ENCODE results near the gene MALL. TPM values are rescaled to one million over a fixed set of nuclear protein-coding genes. Genes with fewer than 3 reads are reported as not detected.

Gene MALL
- total and polyA plus RNA-seq, 2 experiments from 2014 or later = 5.9 to 9.3 TPM

GRCh38 chr2:110104025-110104771, 11.4 kb downstream of the MALL start (continued):
- TF ChIP-seq REST (IDR thresholded peaks at IDR 0.05; ENCODE audit: unreplicated experiment) = no peak
- TF ChIP-seq EZH2 (IDR thresholded peaks at IDR 0.05; ENCODE audit: low read depth, unreplicated experiment) = no peak
- TF ChIP-seq NANOG (IDR thresholded peaks at IDR 0.05; ENCODE audit: borderline replicate concordance) = no peak
- TF ChIP-seq STAT1 (IDR thresholded peaks at IDR 0.05; ENCODE audit: unreplicated experiment) = no peak
- no peak for TF ChIP-seq CTCF (conservative IDR thresholded peaks at IDR 0.05; ENCODE audit: low read depth in 2 of 2)
- TF ChIP-seq ZNF331 (CRISPR knock-in tag; IDR thresholded peaks at IDR 0.05; ENCODE audit: low read depth) = no peak

DNA sequence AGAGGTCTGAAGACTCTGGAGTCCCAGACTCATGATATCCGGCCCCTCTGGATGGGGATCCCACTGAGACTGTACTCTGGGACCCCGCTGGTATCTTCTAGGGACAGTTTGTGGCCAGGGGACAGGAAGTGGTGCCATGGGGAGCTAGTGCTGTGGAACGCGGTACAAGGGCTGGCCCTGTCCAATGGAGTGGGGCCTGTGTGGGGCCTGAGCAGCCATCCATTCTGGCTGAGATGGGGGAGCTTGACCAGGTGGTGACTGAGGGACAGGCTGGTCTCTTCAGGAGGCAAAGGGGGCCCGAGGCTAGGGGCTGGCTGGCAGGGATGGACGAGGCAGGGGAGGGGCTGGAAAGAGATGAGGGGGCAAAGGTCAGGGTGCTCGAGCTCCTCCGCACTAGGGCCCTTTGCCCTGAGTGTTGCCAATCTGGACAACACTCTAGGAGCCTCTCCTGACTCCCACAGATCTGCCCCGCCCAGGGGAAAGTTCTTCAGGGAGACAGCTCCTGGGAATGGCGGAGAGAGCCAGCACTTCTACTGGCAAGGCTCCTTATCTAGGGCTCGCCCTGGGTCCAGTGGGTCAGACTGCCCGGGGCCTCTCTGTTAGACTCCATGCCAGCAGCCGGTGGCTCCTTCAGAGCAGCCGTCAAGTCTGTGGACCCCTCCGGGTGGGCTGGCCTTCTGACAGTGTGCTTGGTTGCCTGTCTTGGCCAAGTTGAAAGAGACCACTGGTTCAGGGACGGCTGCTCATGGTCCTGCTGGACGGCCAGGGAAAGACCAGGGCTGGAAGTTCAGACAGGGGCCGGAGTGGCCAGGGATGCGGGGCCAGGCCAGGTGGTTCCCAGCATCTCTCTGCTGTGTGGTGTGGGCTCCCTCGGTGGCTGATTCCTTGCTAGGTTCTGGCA, 12.3 kb downstream of the MALL start:
- H3K4me1 Mint-ChIP-seq = peaks cover 11% of the 10 kb centered on the region; the same call in 2 of the 3 replicates
- DNase-seq (ENCODE audit: low spot score) (no peak), ATAC-seq (no peak)
- peaks cover 11% of the 10 kb centered on the region; the same call in 2 of the 3 replicates for H3K9me3 Mint-ChIP-seq
- Histone ChIP-seq H2AFZ (no peak overlapping the region), H3K79me2 (replicated peaks; ENCODE audit: insufficient read depth) (no peaks in the 10 kb centered on the region), H3K27me3 (ENCODE audit: insufficient read depth) (no peaks in the 10 kb centered on the region), H3K4me2 (no peak overlapping the region), H3K4me1 (ENCODE audit: insufficient read depth) (no peaks in the 10 kb centered on the region), H3F3A (replicated peaks; ENCODE audit: low read depth) (no peaks in the 10 kb centered on the region), H3K9me2 (ENCODE audit: insufficient read depth) (no peaks in the 10 kb centered on the region), H3K4me3 (no peak overlapping the region), H3K36me3 (ENCODE audit: insufficient read depth) (no peaks in the 10 kb centered on the region), H3K27ac (ENCODE audit: low read depth) (no peak overlapping the region), H4K20me1 (replicated peaks; ENCODE audit: insufficient read depth) (no peaks in the 10 kb centered on the region)
- peaks cover 4% of the 10 kb centered on the region for H3K27me3 Mint-ChIP-seq (ENCODE audit: insufficient read depth, low read depth, poor library complexity)
- H3K4me3 Mint-ChIP-seq = no peak overlapping the region
- H3K27ac Mint-ChIP-seq = no peak overlapping the region
- H3K36me3 Mint-ChIP-seq (ENCODE audit: low read depth) = no peaks in the 10 kb centered on the region
- no peak for TF ChIP-seq EZH2phosphoT487 (IDR thresholded peaks at IDR 0.05; ENCODE audit: unreplicated experiment)
- no peak for TF ChIP-seq STAT1 (IDR thresholded peaks at IDR 0.05; ENCODE audit: unreplicated experiment)
- TF ChIP-seq ETS1 (IDR thresholded peaks at IDR 0.05) = no peak
- no peak for TF ChIP-seq ZNF462 (CRISPR knock-in tag; IDR thresholded peaks at IDR 0.05)

Measured in GM23338 (cell line).